ENCODE data around the gene PNN. TPM values are rescaled to one million over a fixed set of nuclear protein-coding genes. Genes with fewer than 3 reads are reported as not detected.

PNN gene
- total and polyA plus RNA-seq, 2 donors (not counting 3 experiments of a cell fraction or from before 2014, with no cell fraction given) = 27.3 to 79.4 TPM

DNA sequence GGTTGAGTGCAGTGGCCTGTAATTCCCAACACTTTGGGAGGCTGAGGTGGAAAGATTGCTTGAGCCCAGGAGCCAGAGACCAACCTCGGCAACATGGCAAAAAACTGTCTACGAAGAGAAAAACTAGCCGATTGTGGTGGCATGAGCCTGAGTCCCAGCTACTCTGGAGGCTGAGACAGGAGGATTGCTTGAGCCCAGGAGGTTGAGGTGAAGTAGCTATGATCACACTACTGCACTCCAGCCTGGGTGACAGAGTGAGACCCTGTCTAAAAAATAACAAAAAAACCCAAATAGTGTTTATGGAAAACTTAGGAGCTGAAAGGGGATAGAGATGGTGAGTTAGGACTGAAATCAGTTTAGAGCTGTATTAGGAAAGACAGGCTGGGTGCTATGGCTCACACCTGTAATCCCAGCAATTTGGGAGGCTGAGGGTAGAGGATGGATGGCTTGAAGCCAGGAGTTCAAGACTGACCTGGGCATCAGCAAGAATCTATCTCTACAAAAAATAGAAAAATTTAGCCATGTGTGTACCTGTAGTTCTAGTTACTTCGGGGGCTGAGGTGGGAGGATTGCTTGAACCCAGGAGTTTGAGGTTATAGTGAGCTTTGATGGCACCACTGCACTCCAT, 9.7 kb downstream of the PNN start:
- Histone ChIP-seq H3K36me3 (ENCODE audit: control insufficient read depth in 2 of 2, extremely low read depth in 1 of 2, insufficient read depth in 2 of 2, low read length in 2 of 2) (peaks cover 15 to 37% of the 10 kb centered on the region in 2 experiments), H2AFZ (ENCODE audit: low read depth, low read length) (no peak overlapping the region), H3K9ac (replicated peaks; ENCODE audit: extremely low read depth, insufficient read depth, low read length) (no peak overlapping the region), H3K9me1 (replicated peaks; ENCODE audit: control insufficient read depth, extremely low read depth, insufficient read depth, low read length) (no peaks in the 10 kb centered on the region), H3K27ac (ENCODE audit: insufficient read depth, low read depth, low read length) (no peak overlapping the region), H3K27me3 (ENCODE audit: control insufficient read depth in 2 of 2, insufficient read depth in 2 of 2, low read length in 2 of 2) (no peaks in the 10 kb centered on the region), H3K4me3 (replicated peaks in 1 of 3; ENCODE audit: insufficient read depth in 1 of 3, low read depth in 1 of 3, low read length in 3 of 3) (no peak overlapping the region), H4K20me1 (replicated peaks; ENCODE audit: control insufficient read depth, extremely low read depth, insufficient read depth, low read length) (no peaks in the 10 kb centered on the region), H3K9me3 (replicated peaks; ENCODE audit: control insufficient read depth, insufficient read depth, low read length) (no peaks in the 10 kb centered on the region), H3K4me1 (ENCODE audit: control insufficient read depth, extremely low read depth, insufficient read depth, low read length) (peaks cover 17% of the 10 kb centered on the region), H3K79me2 (ENCODE audit: control insufficient read depth, insufficient read depth, low read length) (peaks cover 13% of the 10 kb centered on the region), H3K4me2 (ENCODE audit: insufficient read depth, low read length) (no peak overlapping the region)
- intact Hi-C loops (cut with micrococcal nuclease) (no loop called here), dilution Hi-C loops (cut with MboI; ENCODE audit: extremely low pct_ligation_motif_present, low sequenced_read_pairs) (no loop called here)
- TF ChIP-seq POLR2A (IDR thresholded peaks at IDR 0.05; ENCODE audit: low read depth, low read length) (no peak), GATA2 (IDR thresholded peaks at IDR 0.05; ENCODE audit: insufficient read depth, insufficient read length, low read depth, low read length) (no peak), MYC (IDR thresholded peaks at IDR 0.05; ENCODE audit: low read depth, low read length) (no peak), POLR2AphosphoS5 (IDR thresholded peaks at IDR 0.05; ENCODE audit: insufficient read depth, low read depth, low read length) (no peak), FOS (IDR thresholded peaks at IDR 0.05; ENCODE audit: borderline replicate concordance, insufficient read depth, low read length) (no peak), JUN (IDR thresholded peaks at IDR 0.05; ENCODE audit: borderline replicate concordance, insufficient read depth, insufficient read length, low read depth) (no peak), EZH2 (IDR thresholded peaks at IDR 0.05; ENCODE audit: borderline replicate concordance, low read depth, low read length, severe bottlenecking) (no peak)
- TF ChIP-seq, protein P1, sequence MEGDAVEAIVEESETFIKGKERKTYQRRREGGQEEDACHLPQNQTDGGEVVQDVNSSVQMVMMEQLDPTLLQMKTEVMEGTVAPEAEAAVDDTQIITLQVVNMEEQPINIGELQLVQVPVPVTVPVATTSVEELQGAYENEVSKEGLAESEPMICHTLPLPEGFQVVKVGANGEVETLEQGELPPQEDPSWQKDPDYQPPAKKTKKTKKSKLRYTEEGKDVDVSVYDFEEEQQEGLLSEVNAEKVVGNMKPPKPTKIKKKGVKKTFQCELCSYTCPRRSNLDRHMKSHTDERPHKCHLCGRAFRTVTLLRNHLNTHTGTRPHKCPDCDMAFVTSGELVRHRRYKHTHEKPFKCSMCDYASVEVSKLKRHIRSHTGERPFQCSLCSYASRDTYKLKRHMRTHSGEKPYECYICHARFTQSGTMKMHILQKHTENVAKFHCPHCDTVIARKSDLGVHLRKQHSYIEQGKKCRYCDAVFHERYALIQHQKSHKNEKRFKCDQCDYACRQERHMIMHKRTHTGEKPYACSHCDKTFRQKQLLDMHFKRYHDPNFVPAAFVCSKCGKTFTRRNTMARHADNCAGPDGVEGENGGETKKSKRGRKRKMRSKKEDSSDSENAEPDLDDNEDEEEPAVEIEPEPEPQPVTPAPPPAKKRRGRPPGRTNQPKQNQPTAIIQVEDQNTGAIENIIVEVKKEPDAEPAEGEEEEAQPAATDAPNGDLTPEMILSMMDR (IDR thresholded peaks at IDR 0.05; ENCODE audit: extremely low read depth in 1 of 2, insufficient read depth in 1 of 2, low read depth in 1 of 2, low read length in 2 of 2) = no peak
- TF ChIP-seq, protein P2, sequence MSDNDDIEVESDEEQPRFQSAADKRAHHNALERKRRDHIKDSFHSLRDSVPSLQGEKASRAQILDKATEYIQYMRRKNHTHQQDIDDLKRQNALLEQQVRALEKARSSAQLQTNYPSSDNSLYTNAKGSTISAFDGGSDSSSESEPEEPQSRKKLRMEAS (IDR thresholded peaks at IDR 0.05; ENCODE audit: insufficient read depth, insufficient read length) = no peak
- ChIA-PET POLR2A (interaction anchor here (0.6 to 1.2 kb wide), 2 partner anchors 10 to 15 kb away, joined by 3 to 5 read pairs; partner anchors contain the start of genes PNN and TRAPPC6B), CTCF (interaction anchor here (1.0 to 1.2 kb wide), 5 partner anchors 17 to 242 kb away, joined by 3 read pairs; no protein-coding TSS in a partner anchor)
- no TSS peak for BruUV-seq (replicated peaks)
- FAIRE-seq (peak; percentile 15), DNase-seq (ENCODE audit: low read depth, low spot score) (no peak)
